ENCODE data around the gene CXCR5. TPM values are rescaled to one million over a fixed set of nuclear protein-coding genes. Genes with fewer than 3 reads are reported as not detected.

The CXCR5 gene
- total and polyA plus RNA-seq, 8 donors: 0.06 to 0.20 (median 0.12) TPM

DNA sequence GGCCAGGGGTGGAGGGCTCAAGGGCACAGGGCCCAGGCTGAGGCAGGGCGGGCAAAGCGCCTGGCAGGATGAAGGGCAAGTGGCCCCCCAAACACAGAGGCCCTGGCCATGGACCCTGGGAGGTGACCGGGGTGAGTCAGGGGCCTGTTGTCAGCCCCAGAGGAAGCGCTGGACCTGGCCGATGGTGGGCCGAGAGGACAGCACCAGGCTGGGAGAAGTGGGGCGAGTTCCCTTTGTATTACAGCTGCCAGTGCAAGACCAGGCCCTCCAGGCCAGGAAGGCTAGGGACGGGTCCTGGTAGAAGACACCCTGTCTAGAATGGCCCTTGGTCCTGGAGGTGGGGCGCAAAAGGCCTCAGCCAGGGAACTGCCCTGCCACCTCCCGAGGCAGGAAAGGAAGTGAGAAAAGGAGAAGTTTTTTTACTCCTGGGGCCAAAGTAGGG, 12.8 kb downstream of the CXCR5 start:
- Histone ChIP-seq H3K4me3 (no peak overlapping the region), H3K36me3 (peaks cover 0 to 18% (median 11%) of the 10 kb centered on the region in 3 donors), H3K27ac (no peak overlapping the region), H3K4me1 (peaks cover 5 to 12% (median 5%) of the 10 kb centered on the region in 3 donors), H3K27me3 (no peaks in the 10 kb centered on the region), H3K9me3 (no peaks in the 10 kb centered on the region)
- no peak for ATAC-seq
- peak in 2 of 6 donors; percentile 12 to 30 for DNase-seq
- intact Hi-C loops (cut with DNase I): no loop called here
- no peak for TF ChIP-seq CTCF (IDR thresholded peaks at IDR 0.05)
- FAIRE-seq: no peak
- 87 to 90% methylated on average over 10 of the region's 10 CpGs for WGBS, 2 donors

DNA sequence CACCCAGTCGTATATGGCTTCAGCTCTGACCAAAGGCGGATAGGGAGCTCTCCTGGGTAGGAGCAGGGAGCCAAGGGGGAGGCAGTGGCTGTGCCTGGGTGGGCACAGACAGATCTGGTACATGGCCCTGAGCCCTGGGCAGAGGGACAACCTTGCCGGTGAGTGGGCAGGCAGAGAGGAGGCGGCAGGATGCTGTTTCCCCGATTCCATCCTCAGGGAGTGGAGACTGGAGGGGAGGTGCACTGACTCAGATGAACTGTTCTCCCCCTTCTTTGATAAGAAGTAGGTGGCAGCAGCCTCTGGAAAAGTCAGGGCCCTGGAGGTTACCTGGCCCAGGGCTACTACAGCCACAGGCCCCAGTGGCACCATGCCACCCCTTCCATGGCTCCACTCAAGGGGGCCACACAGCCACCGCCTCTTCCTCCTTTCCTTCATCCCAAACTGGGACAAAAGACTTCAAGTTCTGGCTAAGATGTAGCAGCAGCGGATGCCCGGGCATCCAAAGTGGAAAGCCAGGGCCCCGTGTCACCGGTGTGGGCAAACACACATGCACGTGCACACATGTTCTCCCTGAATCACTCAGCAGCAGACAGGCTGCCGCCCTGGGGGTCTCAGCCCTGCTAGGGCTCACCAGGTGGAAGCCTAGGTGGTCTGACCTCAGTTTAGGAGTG, 13.4 kb downstream of the CXCR5 start:
- FAIRE-seq: no peak
- no peak overlapping the region for H3K27ac ChIP-seq
- DNase-seq: peak in 2 of 6 donors; percentile 11 to 20
- ATAC-seq: no peak
- peaks cover 0 to 23% (median 15%) of the 10 kb centered on the region in 3 donors for H3K36me3 ChIP-seq
- 85 to 86% methylated on average over 12 of the region's 12 CpGs for WGBS, 2 donors
- H3K4me1 ChIP-seq: peaks cover 2 to 9% (median 2%) of the 10 kb centered on the region in 3 donors
- intact Hi-C loops (cut with DNase I): no loop called here
- TF ChIP-seq CTCF (IDR thresholded peaks at IDR 0.05): no peak
- no peaks in the 10 kb centered on the region for H3K9me3 ChIP-seq
- no peak overlapping the region for H3K4me3 ChIP-seq
- H3K27me3 ChIP-seq: no peaks in the 10 kb centered on the region

DNA sequence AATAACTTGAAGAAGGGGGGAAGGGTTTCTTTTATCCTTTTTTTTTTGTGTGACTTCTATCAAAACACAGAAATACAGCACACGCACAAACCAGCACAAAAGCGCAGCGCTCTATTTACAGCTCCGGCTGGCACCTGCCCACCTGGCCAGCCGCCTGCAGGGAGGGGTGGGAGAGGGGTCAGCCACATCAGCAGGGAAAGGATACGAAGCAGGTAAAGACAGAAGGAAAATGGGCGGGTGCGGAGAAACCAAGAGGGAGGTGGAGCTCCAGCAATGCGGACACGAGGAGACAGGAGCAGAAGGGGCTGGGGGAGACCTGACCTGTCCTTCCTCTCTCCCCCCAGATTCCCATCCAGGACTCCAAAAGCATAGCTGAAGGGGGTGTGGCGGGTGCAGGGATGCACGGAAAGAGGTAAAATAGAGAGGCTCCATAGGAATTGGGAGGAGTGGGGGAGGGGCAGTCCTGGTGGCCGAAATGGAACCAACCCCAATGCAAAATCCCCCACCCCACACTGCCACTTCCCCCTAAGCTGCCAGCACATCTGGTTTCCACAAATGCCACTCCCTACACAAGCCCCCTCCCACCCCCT, 14.1 kb downstream of the CXCR5 start:
- TF ChIP-seq CTCF (IDR thresholded peaks at IDR 0.05): no peak
- DNase-seq (peak in 1 of 6 donors; percentile 28), FAIRE-seq (no peak), ATAC-seq (no peak)
- Histone ChIP-seq H3K27me3 (no peaks in the 10 kb centered on the region), H3K4me3 (no peak overlapping the region), H3K9me3 (no peaks in the 10 kb centered on the region), H3K27ac (no peak overlapping the region), H3K36me3 (peaks cover 0 to 31% (median 23%) of the 10 kb centered on the region in 3 donors), H3K4me1 (peaks cover 0 to 5% (median 0%) of the 10 kb centered on the region in 3 donors)
- intact Hi-C loops (cut with DNase I): no loop called here
- WGBS, 2 donors: 53 to 85% methylated on average over 11 to 13 of the region's 13 CpGs

GRCh38 chr11:118898400-118899295, 15.0 kb downstream of the CXCR5 start:
- intact Hi-C loops (cut with DNase I): no loop called here
- DNase-seq (peak in 2 of 6 donors; percentile 40 to 82), FAIRE-seq (no peak), ATAC-seq (no peak)
- WGBS, 2 donors: 86 to 89% methylated on average over 34 to 35 of the region's 35 CpGs
- TF ChIP-seq CTCF (IDR thresholded peaks at IDR 0.05): no peak
- Histone ChIP-seq H3K27me3 (no peaks in the 10 kb centered on the region), H3K9me3 (no peaks in the 10 kb centered on the region), H3K27ac (no peak overlapping the region), H3K36me3 (peaks cover 0 to 39% (median 28%) of the 10 kb centered on the region in 3 donors), H3K4me3 (no peak overlapping the region), H3K4me1 (no peaks in the 10 kb centered on the region)
